22Rv1 (cell line): ENCODE data around the gene MYH15.
"Not testable (repeated sequence)": the region's sequence is repeated elsewhere in the genome, so short reads cannot be mapped to it uniquely, and the experiment has no call there.

Source experiments
- CTCF ChIP-seq: fragments of 450-650 bp; IDR thresholded peaks from 2 replicates; pipeline ENCODE4 v1.5.1; 2017; ENCODE audit warnings: mild to moderate bottlenecking
- ZFX ChIP-seq: fragments of 450-650 bp; IDR thresholded peaks from 2 replicates; pipeline ENCODE4 v1.6.1; 2017; ENCODE audit warnings: antibody characterized with exemption, borderline replicate concordance

GRCh38 chr3:108378952-108379342 is 131.4 kb downstream of the MYH15 start:
- not testable (repeated sequence) for TF ChIP-seq CTCF, ZFX
